T-cell (primary cell): ENCODE results near the gene TEAD3. TPM values are rescaled to one million over a fixed set of nuclear protein-coding genes. Genes with fewer than 3 reads are reported as not detected.
A peak's percentile ranks its signal among the peaks of the same experiment; 100 is the strongest.

Source experiments
- ATAC-seq, 4 experiments: fragments of 200-7000 bp in 3 of 4; fragments of 150-1000 bp in 1 of 4; cut with Tn5 transposase; replicated peaks in 1 of 4; 1 replicate in 3 of 4; 2 replicates in 1 of 4; pipeline ENCODE4 v1.10.0; 2021; ENCODE audit warnings: moderate library complexity in 3 of 4, mild to moderate bottlenecking in 2 of 4, moderate number of reproducible peaks in 1 of 4
- CTCF ChIA-PET, 2 donors: fragments of 300-600 bp; sonication (Branson Sonifier 250); formaldehyde crosslinking; loops; one replicate each; lab custom pipeline; 2022; ENCODE audit warnings: antibody characterized with exemption in 2 of 2; lab: Charles Lee
- POLR2A ChIA-PET, 2 donors: fragments of 300-600 bp; sonication (Branson Sonifier 250); formaldehyde crosslinking; loops; one replicate each; lab custom pipeline; 2022; ENCODE audit warnings: antibody characterized with exemption in 2 of 2; lab: Charles Lee
- DNase-seq, 35 experiments: peaks; one replicate each; pipeline versions ENCODE4 v3.0.0 to v3.0.0-alpha.2; 2013 to 2023
- H3K27ac ChIP-seq: one replicate; pipeline ENCODE4 v1.5.1; 2013; ENCODE audit warnings: low read length
- H3K27me3 ChIP-seq, 2 experiments: replicated peaks in 1 of 2; 1 replicate in 1 of 2; 2 replicates in 1 of 2; pipeline versions ENCODE4 v1.6.1 to v1.7.0; 2013; ENCODE audit warnings: low read length in 1 of 2, mixed read lengths in 1 of 2; ENCODE audit not compliant: control insufficient read depth in 2 of 2, insufficient read depth in 2 of 2; ENCODE audit errors: extremely low read depth in 1 of 2
- H3K36me3 ChIP-seq, 2 donors: 1 replicate in 1 of 2; 2 replicates in 1 of 2; pipeline versions ENCODE4 v1.6.1 to v1.7.0; 2013; ENCODE audit warnings: low read length in 1 of 2; ENCODE audit not compliant: control insufficient read depth in 2 of 2, insufficient read depth in 1 of 2; ENCODE audit errors: extremely low read depth in 1 of 2
- H3K4me1 ChIP-seq, 2 experiments: 1 replicate in 1 of 2; 2 replicates in 1 of 2; pipeline versions ENCODE4 v1.6.1 to v1.7.0; 2013; ENCODE audit warnings: low read length in 2 of 2, mixed read lengths in 1 of 2; ENCODE audit not compliant: insufficient read depth in 2 of 2, control insufficient read depth in 1 of 2; ENCODE audit errors: extremely low read depth in 1 of 2
- H3K4me3 ChIP-seq, 2 donors: 1 replicate in 1 of 2; 2 replicates in 1 of 2; pipeline versions ENCODE4 v1.5.1 to v1.7.0; 2013; ENCODE audit warnings: mild to moderate bottlenecking in 2 of 2, low read length in 1 of 2, moderate library complexity in 1 of 2; ENCODE audit not compliant: control insufficient read depth in 1 of 2; ENCODE audit errors: extremely low read depth in 1 of 2
- H3K9me3 ChIP-seq: 2 replicates; pipeline ENCODE4 v1.7.0; 2013
- H3K27ac Mint-ChIP-seq, 2 donors: one replicate each; pipeline ENCODE4 v1.8.0; 2020 to 2021; ENCODE audit warnings: mild to moderate bottlenecking in 2 of 2, mixed read lengths in 2 of 2
- H3K27me3 Mint-ChIP-seq, 2 donors: one replicate each; pipeline ENCODE4 v1.8.0; 2021 to 2022; ENCODE audit warnings: mixed read lengths in 2 of 2
- H3K36me3 Mint-ChIP-seq: one replicate; pipeline ENCODE4 v1.8.0; 2021; ENCODE audit warnings: mixed read lengths
- H3K4me1 Mint-ChIP-seq, 3 donors: one replicate each; pipeline ENCODE4 v1.8.0; 2020 to 2022; ENCODE audit warnings: mixed read lengths in 3 of 3, mild to moderate bottlenecking in 1 of 3
- H3K4me3 Mint-ChIP-seq, 3 donors: one replicate each; pipeline ENCODE4 v1.8.0; 2020 to 2022; ENCODE audit warnings: mild to moderate bottlenecking in 3 of 3, mixed read lengths in 3 of 3, moderate library complexity in 3 of 3
- H3K9me3 Mint-ChIP-seq, 3 donors: one replicate each; pipeline ENCODE4 v1.8.0; 2020 to 2022; ENCODE audit warnings: mixed read lengths in 3 of 3
- WGBS: methylation state at CpG from one replicate; pipeline ENCODE4 v1.1.5; 2013; ENCODE audit warnings: missing lambda C conversion rate; ENCODE audit not compliant: insufficient coverage; 5-methylcytosine and 5-hydroxymethylcytosine counted together
- total RNA-seq, 35 experiments: library from RNA in 6 of 35; stranded (reverse) in 6 of 35; fragments of 120-200 nt in 1 of 35; gene quantifications; one replicate each; pipeline versions ENCODE4 v1.2.1 to v1.2.4 and lab custom pipeline; 2013 to 2026

TEAD3 gene
- total RNA-seq, 5 donors from 2014 or later (not counting 1 experiment from before 2014, with no cell fraction given): 0.26 to 0.53 (median 0.41) TPM; not detected in 2

DNA sequence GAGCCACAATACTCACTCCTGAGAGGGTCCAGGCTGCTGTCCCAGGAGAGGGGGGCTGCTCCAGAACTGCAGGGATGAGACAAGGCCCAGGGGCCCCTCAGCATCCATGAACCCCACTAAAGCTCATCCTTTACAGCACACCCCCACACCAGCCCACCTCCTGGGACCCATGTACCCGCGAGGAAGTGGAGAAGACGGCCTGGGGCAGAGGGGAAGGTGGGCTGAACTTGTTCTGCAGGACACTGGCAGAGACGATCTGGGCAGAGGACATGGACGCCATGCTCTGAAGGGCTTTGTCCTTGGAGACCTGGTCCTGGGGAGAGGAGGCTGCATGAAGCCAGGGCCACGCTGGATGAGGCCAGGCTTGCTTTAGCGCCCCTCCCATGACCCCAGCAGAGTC is 18.6 kb downstream of the TEAD3 start:
- CTCF ChIA-PET: no interaction called here

GRCh38 chr6:35477551-35478179 is 19.2 kb downstream of the TEAD3 start:
- Histone ChIP-seq H3K9me3 (no peaks in the 10 kb centered on the region), H3K27me3 (no peaks in the 10 kb centered on the region), H3K4me3 (no peak overlapping the region), H3K4me1 (no peaks in the 10 kb centered on the region), H3K27ac (no peak overlapping the region), H3K36me3 (peaks cover 3 to 12% of the 10 kb centered on the region in 2 donors)
- Mint-ChIP-seq H3K9me3 (no peaks in the 10 kb centered on the region), H3K4me3 (no peak overlapping the region), H3K4me1 (no peaks in the 10 kb centered on the region), H3K27ac (no peak overlapping the region), H3K27me3 (no peaks in the 10 kb centered on the region), H3K36me3 (peaks cover 6% of the 10 kb centered on the region)
- ChIA-PET CTCF (interaction anchor here in 1 of 2 donors (0.7 kb wide), 2 partner anchors 114 to 157 kb away, joined by 4 to 5 read pairs; no protein-coding TSS in a partner anchor), POLR2A (interaction anchor here in 1 of 2 donors (0.5 kb wide), 1 partner anchor 54 kb away, joined by 3 read pairs; no protein-coding TSS in a partner anchor)
- WGBS: 82% methylated on average over 3 of the region's 5 CpGs
- DNase-seq (no peak), ATAC-seq (no peak)

More for the DNA sequence above, 18.6 kb downstream of the TEAD3 start:
- H3K27me3 Mint-ChIP-seq: no peaks in the 10 kb centered on the region
- H3K4me3 Mint-ChIP-seq: no peak overlapping the region
- Histone ChIP-seq H3K9me3 (no peaks in the 10 kb centered on the region), H3K4me3 (no peak overlapping the region), H3K27me3 (no peaks in the 10 kb centered on the region), H3K27ac (no peak overlapping the region), H3K4me1 (no peaks in the 10 kb centered on the region), H3K36me3 (peaks cover 0 to 8% of the 10 kb centered on the region in 2 donors)
- no peak for ATAC-seq
- H3K27ac Mint-ChIP-seq: no peak overlapping the region
- WGBS: 86% methylated on average over 3 of the region's 7 CpGs
- no peaks in the 10 kb centered on the region for H3K4me1 Mint-ChIP-seq
- no peaks in the 10 kb centered on the region for H3K9me3 Mint-ChIP-seq
- POLR2A ChIA-PET: interaction anchor here in 1 of 2 donors (0.5 kb wide), 1 partner anchor 55 kb away, joined by 3 read pairs; no protein-coding TSS in a partner anchor
- H3K36me3 Mint-ChIP-seq: peaks cover 6% of the 10 kb centered on the region
- no peak for DNase-seq

- ATAC-seq (no peak), DNase-seq (no peak)
- peaks cover 6% of the 10 kb centered on the region for H3K36me3 Mint-ChIP-seq
- H3K4me3 ChIP-seq: no peak overlapping the region
- ChIA-PET CTCF (interaction anchor here (0.7 kb wide), 2 partner anchors 157 to 258 kb away, joined by 3 to 5 read pairs; no protein-coding TSS in a partner anchor), POLR2A (no interaction called here)
- no peaks in the 10 kb centered on the region for H3K9me3 ChIP-seq
- no peak overlapping the region for H3K27ac Mint-ChIP-seq
- peaks cover 3 to 18% of the 10 kb centered on the region in 2 donors for H3K36me3 ChIP-seq
- no peak overlapping the region for H3K4me3 Mint-ChIP-seq
- WGBS: 92% methylated on average over 2 of the region's 8 CpGs
- no peaks in the 10 kb centered on the region for H3K27me3 Mint-ChIP-seq
- H3K4me1 Mint-ChIP-seq: peaks cover 0 to 4% (median 4%) of the 10 kb centered on the region in 3 donors
- no peak overlapping the region for H3K27ac ChIP-seq
- peaks cover 0 to 2% of the 10 kb centered on the region in 2 experiments for H3K4me1 ChIP-seq
- no peaks in the 10 kb centered on the region for H3K27me3 ChIP-seq
- no peaks in the 10 kb centered on the region for H3K9me3 Mint-ChIP-seq
Observed at GRCh38 chr6:35477028-35477427, 19.9 kb downstream of the TEAD3 start.

- peaks cover 7% of the 10 kb centered on the region for H3K36me3 Mint-ChIP-seq
- 96% methylated on average over 11 of the region's 14 CpGs for WGBS
- POLR2A ChIA-PET: no interaction called here
Observed at GRCh38 chr6:35476004-35476403, 20.9 kb downstream of the TEAD3 start.

DNA sequence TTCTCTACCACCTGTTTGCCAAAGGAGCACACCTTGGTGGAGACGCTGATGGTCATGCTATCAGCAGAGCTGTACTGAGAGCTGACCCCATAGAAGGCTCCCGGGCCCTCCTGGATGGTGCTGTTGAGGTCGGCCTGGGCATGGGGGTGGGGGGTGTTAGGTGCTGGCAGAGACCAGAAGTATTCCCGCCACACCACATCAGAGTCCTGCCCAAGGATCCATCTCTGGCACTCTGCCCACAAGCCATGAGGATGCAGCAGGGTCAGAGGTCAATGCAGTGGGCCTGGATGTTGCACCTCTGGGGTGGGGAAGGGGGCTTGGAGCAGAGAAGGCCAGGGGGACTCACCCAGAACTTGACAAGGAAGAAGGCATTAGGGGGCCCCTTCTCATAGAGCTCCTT is 21.3 kb downstream of the TEAD3 start:
- peaks cover 7 to 19% (median 19%) of the 10 kb centered on the region in 3 donors for H3K4me1 Mint-ChIP-seq
- H3K27me3 ChIP-seq: no peaks in the 10 kb centered on the region
- ChIA-PET CTCF (no interaction called here), POLR2A (no interaction called here)
- no peak overlapping the region for H3K4me3 ChIP-seq
- no peaks in the 10 kb centered on the region for H3K9me3 Mint-ChIP-seq
- H3K4me3 Mint-ChIP-seq: no peak overlapping the region
- no peaks in the 10 kb centered on the region for H3K27me3 Mint-ChIP-seq
- WGBS: no CpG with 5 or more reads among the region's 4 CpGs
- DNase-seq (no peak), ATAC-seq (peak in 1 of 4 experiments; percentile 6)
- peaks cover 12% of the 10 kb centered on the region for H3K36me3 Mint-ChIP-seq
- H3K4me1 ChIP-seq: peaks cover 0 to 16% of the 10 kb centered on the region in 2 experiments
- H3K9me3 ChIP-seq: no peaks in the 10 kb centered on the region
- H3K27ac ChIP-seq: no peak overlapping the region
- H3K27ac Mint-ChIP-seq: no peak overlapping the region
- H3K36me3 ChIP-seq: peaks cover 3 to 27% of the 10 kb centered on the region in 2 donors

More at GRCh38 chr6:35476004-35476403, 20.9 kb downstream of the TEAD3 start:
- peaks cover 0 to 12% of the 10 kb centered on the region in 2 experiments for H3K4me1 ChIP-seq
- DNase-seq (no peak), ATAC-seq (peak in 1 of 4 experiments; percentile 14)
- H3K4me3 ChIP-seq: no peak overlapping the region
- Mint-ChIP-seq H3K4me3 (no peak overlapping the region), H3K27me3 (no peaks in the 10 kb centered on the region), H3K4me1 (peaks cover 2 to 15% (median 15%) of the 10 kb centered on the region in 3 donors), H3K27ac (peak overlapping the region in 1 of 2 donors; percentile 43), H3K9me3 (no peaks in the 10 kb centered on the region)
- no peak overlapping the region for H3K27ac ChIP-seq
- H3K9me3 ChIP-seq: no peaks in the 10 kb centered on the region
- no peaks in the 10 kb centered on the region for H3K27me3 ChIP-seq
- H3K36me3 ChIP-seq: peaks cover 3 to 22% of the 10 kb centered on the region in 2 donors
- CTCF ChIA-PET: no interaction called here

GRCh38 chr6:35474942-35475570 is 21.8 kb downstream of the TEAD3 start:
- DNase-seq (no peak), ATAC-seq (peak in 2 of 4 experiments; percentile 5 to 11)
- H3K27ac ChIP-seq: no peak overlapping the region
- ChIA-PET POLR2A (no interaction called here), CTCF (no interaction called here)
- Mint-ChIP-seq H3K9me3 (no peaks in the 10 kb centered on the region), H3K4me3 (no peak overlapping the region), H3K4me1 (peaks cover 12 to 24% (median 24%) of the 10 kb centered on the region in 3 donors), H3K27me3 (no peaks in the 10 kb centered on the region), H3K36me3 (peaks cover 16% of the 10 kb centered on the region), H3K27ac (no peak overlapping the region)
- H3K27me3 ChIP-seq: no peaks in the 10 kb centered on the region
- H3K9me3 ChIP-seq: no peaks in the 10 kb centered on the region
- H3K36me3 ChIP-seq: peaks cover 3 to 32% of the 10 kb centered on the region in 2 donors
- WGBS: 94% methylated on average over 14 of the region's 20 CpGs
- H3K4me3 ChIP-seq: no peak overlapping the region
- peaks cover 0 to 21% of the 10 kb centered on the region in 2 experiments for H3K4me1 ChIP-seq
